Cardiac fibroblast (primary cell): ENCODE measurements around the gene PPP3R2.

Experiments
- DNase-seq, 2 donors: peaks; one replicate each; pipeline versions ENCODE4 v3.0.0 to v3.0.0-alpha.2; 2010; ENCODE audit warnings: low read depth in 2 of 2
- H3K4me3 ChIP-seq, 2 donors: replicated peaks in 1 of 2; 1 replicate in 1 of 2; 2 replicates in 1 of 2; pipeline ENCODE4 v1.5.1; 2011; ENCODE audit warnings: low read depth in 2 of 2, low read length in 2 of 2, mild to moderate bottlenecking in 2 of 2, moderate library complexity in 1 of 2
- CTCF ChIP-seq: IDR thresholded peaks from one replicate; pipeline ENCODE4 v1.5.1; 2011; ENCODE audit warnings: low read depth, mild to moderate bottlenecking, low read length, inconsistent platforms

The PPP3R2 gene

GRCh38 chr9:101543098-101543735 lies 51.6 kb downstream of the PPP3R2 start:
- H3K4me3 ChIP-seq = no peak overlapping the region
- no peak for TF ChIP-seq CTCF
- DNase-seq = no peak
